GM21528 (cell line): ENCODE results near the gene PDE4D.
"Not testable (repeated sequence)": the region's sequence is repeated elsewhere in the genome, so short reads cannot be mapped to it uniquely, and the experiment has no call there.

Experiments used
- ATAC-seq: cut with Tn5 transposase; IDR thresholded peaks from one replicate; pipeline ENCODE4 v1.9.1; 2021; ENCODE audit warnings: mild to moderate bottlenecking, moderate library complexity; ENCODE audit not compliant: unreplicated experiment, low FRiP score

PDE4D gene

GRCh38 chr5:59748036-59748663, 145.4 kb downstream of the PDE4D start:
- not testable (repeated sequence) for ATAC-seq

DNA sequence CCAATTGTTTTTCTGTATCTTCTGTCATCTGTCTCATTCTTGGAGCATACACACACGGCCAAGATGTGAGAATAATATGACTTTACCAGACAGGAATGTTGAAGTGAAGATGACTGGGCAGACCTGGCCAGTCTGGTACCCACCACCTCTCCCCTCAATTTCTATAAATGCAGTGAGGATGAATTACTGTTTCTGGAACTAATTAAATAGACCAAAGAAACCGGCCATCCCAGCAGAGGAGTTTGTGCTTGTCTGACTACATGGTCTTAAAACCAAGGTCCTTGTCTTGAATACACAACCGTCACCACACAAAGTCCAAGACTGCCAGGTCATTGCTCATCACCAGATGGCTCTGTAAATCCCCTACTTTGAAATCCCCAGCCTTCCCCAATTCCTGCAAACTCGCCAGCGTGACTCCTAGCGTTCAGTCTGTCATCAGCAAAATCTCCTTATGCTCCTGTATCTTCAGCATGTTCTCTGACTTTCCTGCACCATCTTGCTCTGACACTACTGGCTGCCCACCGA, 147.2 kb downstream of the PDE4D start:
- ATAC-seq: no peak

GRCh38 chr5:59745415-59745863, 148.1 kb downstream of the PDE4D start:
- ATAC-seq: no peak

DNA sequence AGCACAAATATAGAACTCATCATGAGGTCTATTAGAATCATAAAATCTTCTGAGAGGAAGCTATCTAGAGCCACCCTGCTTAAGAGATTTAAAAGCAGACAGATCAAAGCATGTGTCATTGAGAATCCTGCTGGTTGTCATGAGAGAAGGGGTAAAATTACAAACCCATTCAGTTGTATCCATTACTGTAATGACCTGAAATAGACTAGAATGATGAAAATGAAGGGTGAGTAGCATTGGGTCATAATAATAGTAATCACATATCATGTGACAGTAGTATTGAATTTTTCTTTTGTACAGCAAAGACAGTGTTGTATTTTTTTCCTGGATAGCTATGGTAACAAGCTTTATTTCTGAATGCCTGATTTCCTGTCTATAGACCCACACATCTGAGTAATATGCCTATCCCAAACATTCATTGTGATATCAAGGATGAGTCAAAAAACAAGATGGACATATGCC, 149.0 kb downstream of the PDE4D start:
- ATAC-seq: no peak

- ATAC-seq: no peak
These were observed 151.9 kb downstream of the PDE4D start for GRCh38 chr5:59741599-59741998.

DNA sequence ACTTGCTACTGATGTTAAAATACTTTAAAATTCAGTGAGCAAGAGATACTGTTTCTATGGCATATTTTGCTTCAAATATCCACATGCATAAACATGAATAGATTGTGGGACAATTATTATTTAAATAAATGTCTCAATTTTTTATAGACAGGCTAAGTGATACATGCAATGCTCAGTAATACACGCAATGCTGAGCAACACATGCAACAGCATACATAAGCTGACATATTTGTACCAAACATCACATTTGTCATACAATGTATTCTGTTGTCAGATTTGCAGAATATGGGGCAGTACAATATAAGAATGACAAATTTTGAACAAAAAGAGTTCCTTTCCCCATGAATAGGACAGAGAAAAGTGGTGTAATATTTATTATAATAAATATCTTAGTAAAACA, 155.5 kb downstream of the PDE4D start:
- no peak for ATAC-seq

- no peak for ATAC-seq
These were observed 160.7 kb downstream of the PDE4D start for GRCh38 chr5:59732806-59733205.

DNA sequence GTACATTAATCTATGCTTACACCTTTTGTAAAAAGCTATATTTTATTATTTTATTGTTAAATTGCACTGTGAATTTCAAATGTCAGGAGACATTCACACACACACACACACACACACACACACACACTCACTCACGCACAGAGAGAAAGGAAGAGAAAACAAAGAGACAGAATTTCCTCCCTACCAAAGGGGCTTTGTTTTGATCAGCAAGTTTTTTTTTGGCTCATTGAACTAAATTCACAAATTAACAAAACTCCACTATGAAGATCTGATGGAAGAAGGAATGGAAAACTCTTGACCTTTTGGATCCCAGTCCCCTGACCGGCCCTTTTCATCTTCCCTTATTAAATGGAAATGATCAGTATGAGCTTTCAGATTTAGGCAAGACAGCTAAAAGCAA, 161.2 kb downstream of the PDE4D start:
- no peak for ATAC-seq

DNA sequence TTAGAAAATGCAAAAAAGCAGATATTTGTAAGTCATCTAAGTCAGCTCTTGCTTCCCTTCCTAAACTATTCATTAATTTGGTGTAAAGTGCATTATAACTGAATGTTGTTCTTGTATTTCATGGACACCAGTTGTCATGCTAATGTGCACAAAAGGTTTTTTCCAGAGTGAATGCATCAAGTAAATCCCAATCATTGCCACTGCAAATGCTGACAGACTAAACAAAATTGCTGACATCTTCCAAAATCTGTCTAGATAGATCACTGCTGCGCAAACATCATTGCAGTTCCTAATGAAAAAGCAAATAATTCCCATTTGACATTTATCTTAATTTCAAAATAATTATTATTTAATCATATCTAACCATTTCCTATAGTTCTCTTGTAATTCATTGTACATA, 161.7 kb downstream of the PDE4D start:
- ATAC-seq: no peak

GRCh38 chr5:59729820-59730219, 163.7 kb downstream of the PDE4D start:
- ATAC-seq: no peak

GRCh38 chr5:59729357-59729756, 164.2 kb downstream of the PDE4D start:
- no peak for ATAC-seq

DNA sequence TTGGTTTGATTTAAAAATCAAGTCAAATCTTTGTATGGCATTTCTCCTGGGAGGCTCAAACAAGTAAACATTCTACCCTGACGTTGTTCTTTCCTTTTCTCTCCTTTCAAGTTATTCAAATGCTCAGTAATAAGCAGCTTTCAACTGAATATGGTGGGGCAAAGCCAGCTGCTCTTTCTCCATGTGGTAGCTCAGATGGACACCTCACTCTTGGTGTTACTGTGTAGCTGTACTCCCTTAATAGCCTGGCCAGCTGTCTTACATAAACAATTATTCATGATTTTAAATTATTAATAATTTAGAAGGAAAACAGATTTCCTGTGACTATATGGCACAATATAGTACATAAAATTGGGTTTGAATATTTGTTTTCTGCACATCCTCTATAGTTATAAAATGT, 165.2 kb downstream of the PDE4D start:
- no peak for ATAC-seq

DNA sequence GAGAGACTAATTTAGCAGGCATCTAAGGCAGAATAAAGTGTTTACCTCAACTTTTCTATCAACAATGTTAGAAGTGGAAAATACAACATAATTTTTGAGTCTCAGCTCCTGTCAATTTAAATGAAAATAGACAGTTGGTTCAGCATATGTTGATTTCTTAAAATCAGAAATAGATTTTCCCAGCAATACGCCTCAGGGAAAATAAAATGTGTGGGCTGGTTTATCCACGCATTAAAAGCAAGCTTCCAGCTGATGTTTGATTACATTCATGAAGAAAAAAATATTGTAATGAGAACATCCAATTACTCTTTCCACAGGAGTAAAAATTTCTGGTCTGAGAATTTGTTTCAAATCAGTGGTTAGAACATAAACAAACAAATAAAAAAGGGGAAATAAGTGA, 166.3 kb downstream of the PDE4D start:
- ATAC-seq: no peak

GRCh38 chr5:59725392-59725767, 168.1 kb downstream of the PDE4D start:
- ATAC-seq: no peak

DNA sequence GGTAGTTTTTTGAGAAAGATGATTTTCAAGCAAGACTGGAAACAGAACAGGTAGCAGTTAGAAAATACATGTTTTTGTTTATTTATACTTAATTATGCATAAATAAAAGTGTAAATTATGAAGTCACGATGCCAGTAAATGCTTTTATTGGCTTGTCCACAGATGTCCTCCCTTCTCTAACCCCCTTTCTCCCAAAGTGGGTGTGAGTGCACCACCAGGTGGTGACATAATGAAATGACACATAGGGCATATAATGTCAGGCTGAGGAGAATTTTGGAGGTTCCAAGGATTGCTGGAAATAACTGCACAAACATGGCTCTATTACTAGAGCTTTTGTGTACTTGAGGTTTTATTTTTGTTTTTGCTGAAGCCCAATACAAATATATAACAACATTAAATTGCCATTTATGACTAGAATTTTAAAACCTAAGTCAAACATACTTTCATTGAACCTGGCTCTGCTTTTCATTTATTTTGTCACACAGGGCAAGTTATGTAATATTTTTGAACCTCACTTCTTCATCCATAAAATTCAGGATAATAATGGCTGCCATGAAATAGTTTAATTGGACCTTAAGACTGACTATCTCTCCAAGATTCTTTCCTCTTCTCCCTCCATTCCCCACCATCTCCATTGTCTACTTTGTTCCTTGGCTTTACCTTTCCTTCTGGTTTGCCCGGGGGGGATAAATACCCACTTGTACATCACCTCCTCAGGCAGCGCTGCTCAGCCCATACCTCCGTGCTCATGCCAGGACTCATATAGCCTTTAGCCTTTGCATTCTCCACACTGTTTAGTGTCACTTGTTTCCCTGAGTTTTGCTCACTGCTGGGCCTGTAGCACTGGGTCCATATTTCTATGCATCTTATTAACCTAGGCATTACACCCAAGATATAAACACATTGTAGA, 168.8 kb downstream of the PDE4D start:
- ATAC-seq: peak; percentile 86

GRCh38 chr5:59722874-59723273, 170.7 kb downstream of the PDE4D start:
- no peak for ATAC-seq

DNA sequence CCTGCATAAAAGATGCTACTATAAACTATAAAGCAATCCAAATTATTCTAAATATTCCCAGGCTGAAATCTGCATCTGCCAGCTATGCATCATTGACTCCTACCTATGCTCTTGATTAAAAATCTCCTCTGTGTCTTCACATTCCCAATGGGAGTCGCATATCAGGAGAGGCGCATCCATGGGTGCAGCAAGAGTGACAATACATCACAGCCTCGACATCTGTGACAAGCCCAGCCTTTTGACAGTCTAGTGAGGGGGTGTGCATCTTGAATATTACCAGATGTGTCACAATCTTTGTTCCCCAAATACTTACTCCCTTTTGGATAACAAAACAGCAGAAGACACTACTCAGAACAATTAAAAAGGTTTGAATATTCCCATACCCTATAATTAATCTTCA, 171.8 kb downstream of the PDE4D start:
- ATAC-seq: no peak

DNA sequence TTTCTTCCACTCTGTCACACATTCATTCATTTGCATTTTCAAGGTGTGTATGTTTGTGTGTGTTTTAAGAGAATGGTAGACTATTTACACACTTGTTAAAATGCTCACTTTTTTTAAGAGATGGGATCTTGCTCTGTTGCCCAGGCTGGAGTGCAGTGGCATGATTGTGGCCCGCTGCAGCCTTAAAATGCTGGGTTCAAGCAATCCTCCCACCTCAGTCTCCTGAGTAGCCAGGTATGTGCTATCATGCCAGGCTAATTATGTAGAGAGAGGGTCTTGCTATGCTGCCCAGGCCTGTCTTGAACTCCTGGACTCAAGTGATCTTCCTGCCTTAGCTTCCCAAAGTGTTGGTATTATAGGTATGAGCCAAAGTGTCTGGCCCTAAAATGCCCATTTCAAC, 173.5 kb downstream of the PDE4D start:
- no peak for ATAC-seq

DNA sequence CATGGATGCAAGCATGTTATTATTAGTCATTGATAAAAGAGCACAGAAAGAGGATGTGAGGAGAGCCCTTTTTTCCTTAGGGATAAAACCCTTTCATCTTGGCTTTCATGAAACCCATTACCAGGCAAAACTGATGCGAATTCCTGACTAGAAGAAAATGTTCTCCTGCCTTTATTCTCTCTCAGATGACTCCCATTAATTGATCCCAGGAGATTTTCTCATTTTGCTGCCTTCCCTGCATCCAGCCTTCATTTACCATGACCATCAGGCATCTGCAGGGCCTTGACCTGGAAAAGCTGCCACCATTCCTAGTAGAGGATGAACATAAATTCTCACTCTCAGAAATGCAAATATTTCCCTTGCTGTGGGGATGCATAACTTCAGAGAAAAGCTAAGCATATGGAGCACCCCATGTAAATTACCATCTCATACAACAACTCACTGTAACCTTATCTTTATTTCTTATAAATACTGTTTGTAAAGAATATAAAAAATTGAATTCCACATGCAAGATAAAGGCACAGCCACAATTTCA, 176.5 kb downstream of the PDE4D start:
- ATAC-seq: no peak

- ATAC-seq: no peak
These were observed 177.5 kb downstream of the PDE4D start for GRCh38 chr5:59716029-59716428.

- no peak for ATAC-seq
These were observed 178.3 kb downstream of the PDE4D start for GRCh38 chr5:59715228-59715627.
